Measurements from ENCODE around the gene CDC123. TPM values are rescaled to one million over a fixed set of nuclear protein-coding genes. Genes with fewer than 3 reads are reported as not detected.

Gene CDC123
- total RNA-seq, 1 experiment from 2014 or later, result 132 TPM

- Histone ChIP-seq H4K20me1 (ENCODE audit: insufficient read depth) (peaks cover 8% of the 10 kb centered on the region; the same call in 1 of the 2 replicates), H3K4me1 (ENCODE audit: control insufficient read depth in 1 of 2, insufficient read depth in 2 of 2, low read length in 2 of 2) (peaks cover 11 to 13% of the 10 kb centered on the region in 2 experiments), H2AFZ (ENCODE audit: low read depth, low read length, poor library complexity, severe bottlenecking) (no peak overlapping the region), H3K4me3 (replicated peaks in 1 of 2; ENCODE audit: low read depth in 1 of 2, low read length in 2 of 2) (no peak overlapping the region), H3K27ac (ENCODE audit: low read depth, low read length) (no peak overlapping the region), H3K4me2 (ENCODE audit: low read length) (no peak overlapping the region), H3K9ac (ENCODE audit: low read length) (no peak overlapping the region), H3K9me2 (ENCODE audit: insufficient read depth) (no peaks in the 10 kb centered on the region), H3K27me3 (ENCODE audit: insufficient read depth, low read length) (no peaks in the 10 kb centered on the region), H3K36me3 (ENCODE audit: control insufficient read depth in 1 of 2, insufficient read depth in 2 of 2, low read length in 2 of 2) (peaks cover 0 to 11% of the 10 kb centered on the region in 2 experiments; a peak in 1 of 4 replicates), H3K9me3 (ENCODE audit: control insufficient read depth in 1 of 2, insufficient read depth in 1 of 2, low read depth in 1 of 2, low read length in 2 of 2) (no peaks in the 10 kb centered on the region), H3K79me2 (ENCODE audit: insufficient read depth, low read length) (peaks cover 98% of the 10 kb centered on the region)
- RAD21 ChIA-PET (ENCODE audit: low non-redundant PET in 1 of 2, low total read pairs in 2 of 2, uncharacterized antibody in 2 of 2, unreplicated experiment in 2 of 2), result no interaction called here
- CTCF ChIA-PET, result no interaction called here
- DNase-seq (ENCODE audit: low read depth, low spot score) (no peak), ATAC-seq (no peak)
- intact Hi-C loops (cut with micrococcal nuclease), result no loop called here
- POLR2A ChIA-PET, result no interaction called here
- TF ChIP-seq EGR1 (IDR thresholded peaks at IDR 0.05; ENCODE audit: low read depth) (no peak), ZBTB33 (IDR thresholded peaks at IDR 0.05; ENCODE audit: extremely low read depth, insufficient replicate concordance, low read length) (no peak), ZFX (IDR thresholded peaks at IDR 0.05) (no peak), CBX3 (IDR thresholded peaks at IDR 0.05; ENCODE audit: low read depth) (no peak), TCF7L2 (IDR thresholded peaks at IDR 0.05; ENCODE audit: borderline replicate concordance, extremely low read depth, insufficient read depth, insufficient read length) (no peak), SIN3A (IDR thresholded peaks at IDR 0.05; ENCODE audit: low read depth) (no peak), RAD21 (IDR thresholded peaks at IDR 0.05; ENCODE audit: low read depth) (no peak), SP1 (IDR thresholded peaks at IDR 0.05; ENCODE audit: low read depth) (no peak), POLR2A (IDR thresholded peaks at IDR 0.05; ENCODE audit: borderline replicate concordance, extremely low read depth, insufficient read depth, insufficient read length) (no peak), EZH2 (IDR thresholded peaks at IDR 0.05) (no peak)
- no TSS peak for BruUV-seq (replicated peaks)
These were observed 4.3 kb upstream of the CDC123 start for GRCh38 chr10:12191715-12192114.

All from HCT116 (cell line).